GM12892 (cell line): ENCODE results near the gene PROCA1.

ENCODE experiments used
- POLR2A ChIP-seq: IDR thresholded peaks from 2 replicates; pipeline ENCODE4 v1.6.1; 2011; ENCODE audit warnings: low read depth, low read length, control low read depth
- TAF1 ChIP-seq: IDR thresholded peaks from 2 replicates; pipeline ENCODE4 v1.6.1; 2011; ENCODE audit warnings: low read depth, mild to moderate bottlenecking, control low read depth, low read length, borderline replicate concordance

DNA sequence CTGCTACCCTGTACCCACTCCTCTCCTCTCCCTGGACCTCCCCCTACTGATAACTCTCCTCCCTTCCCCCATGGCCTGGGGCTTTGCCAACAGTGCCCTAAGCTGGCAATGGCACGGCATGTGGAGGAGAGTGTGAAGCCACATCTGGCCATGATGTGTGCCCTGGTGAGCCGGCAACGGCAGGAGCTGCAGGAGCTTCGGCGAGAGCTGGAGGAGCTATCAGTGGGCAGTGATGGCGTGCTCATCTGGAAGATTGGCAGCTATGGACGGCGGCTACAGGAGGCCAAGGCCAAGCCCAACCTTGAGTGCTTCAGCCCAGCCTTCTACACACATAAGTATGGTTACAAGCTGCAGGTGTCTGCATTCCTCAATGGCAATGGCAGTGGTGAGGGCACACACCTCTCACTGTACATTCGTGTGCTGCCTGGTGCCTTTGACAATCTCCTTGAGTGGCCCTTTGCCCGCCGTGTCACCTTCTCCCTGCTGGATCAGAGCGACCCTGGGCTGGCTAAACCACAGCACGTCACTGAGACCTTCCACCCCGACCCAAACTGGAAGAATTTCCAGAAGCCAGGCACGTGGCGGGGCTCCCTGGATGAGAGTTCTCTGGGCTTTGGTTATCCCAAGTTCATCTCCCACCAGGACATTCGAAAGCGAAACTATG lies 37.3 kb upstream of the PROCA1 start:
- TF ChIP-seq POLR2A (peak; percentile 28), TAF1 (no peak)
